ENCODE measurements around the gene SLC25A30. TPM values are rescaled to one million over a fixed set of nuclear protein-coding genes. Genes with fewer than 3 reads are reported as not detected.

The SLC25A30 gene
- polyA plus RNA-seq, 1 experiment = 10.4 TPM

DNA sequence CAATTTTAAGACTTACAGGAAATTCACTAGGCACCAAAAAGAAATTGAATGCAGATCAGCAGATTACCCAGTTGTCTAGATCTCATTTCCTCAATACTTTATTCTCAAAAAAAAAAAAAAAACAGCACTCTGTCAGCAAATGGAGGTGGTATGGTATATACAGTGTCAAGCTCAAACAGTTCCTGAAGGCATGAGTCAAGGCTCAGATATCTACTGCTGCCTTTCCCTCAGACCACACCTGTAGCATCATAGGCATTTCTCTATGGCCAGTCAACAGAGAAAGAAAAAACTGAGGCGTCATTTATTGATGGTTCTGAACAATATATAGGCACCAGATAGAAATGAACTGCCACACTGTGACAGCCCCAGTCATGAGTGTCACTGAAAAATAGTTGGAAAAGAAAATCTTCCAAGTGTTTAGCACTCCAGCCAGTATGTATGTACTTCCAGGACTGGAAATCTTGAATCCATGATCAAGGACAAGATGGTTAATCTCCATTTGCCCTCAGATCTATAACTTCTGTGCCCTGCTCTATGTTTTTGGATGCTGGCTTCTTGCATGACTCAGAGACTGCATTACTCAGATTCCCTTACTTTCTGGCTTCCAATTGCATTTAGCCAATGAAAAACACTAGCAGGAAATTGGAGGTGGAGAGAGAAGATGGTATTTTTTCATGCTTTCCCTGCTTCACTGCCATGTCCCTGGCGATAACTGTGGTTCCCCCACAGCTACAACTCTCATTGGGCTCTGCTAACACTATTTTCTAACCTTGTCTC lies 38.2 kb upstream of the SLC25A30 start:
- 0 out of 2 replicates have a peak, but pooled peaks cover 1% of the 10 kb centered on the region for H3K27me3 ChIP-seq (ENCODE audit: control insufficient read depth, insufficient read depth, low read length)
- DNase-seq (ENCODE audit: low read depth) = no peak
- no peaks in the 10 kb centered on the region for H3K36me3 ChIP-seq (ENCODE audit: control insufficient read depth, insufficient read depth, low read length)
- ChIA-PET CTCF (no interaction called here), POLR2A (no interaction called here)
- TF ChIP-seq CTCF (IDR thresholded peaks at IDR 0.05; ENCODE audit: insufficient read depth, low read depth, low read length) = no peak
- H3K4me3 ChIP-seq (ENCODE audit: low read depth, low read length) = no peak overlapping the region

DNA sequence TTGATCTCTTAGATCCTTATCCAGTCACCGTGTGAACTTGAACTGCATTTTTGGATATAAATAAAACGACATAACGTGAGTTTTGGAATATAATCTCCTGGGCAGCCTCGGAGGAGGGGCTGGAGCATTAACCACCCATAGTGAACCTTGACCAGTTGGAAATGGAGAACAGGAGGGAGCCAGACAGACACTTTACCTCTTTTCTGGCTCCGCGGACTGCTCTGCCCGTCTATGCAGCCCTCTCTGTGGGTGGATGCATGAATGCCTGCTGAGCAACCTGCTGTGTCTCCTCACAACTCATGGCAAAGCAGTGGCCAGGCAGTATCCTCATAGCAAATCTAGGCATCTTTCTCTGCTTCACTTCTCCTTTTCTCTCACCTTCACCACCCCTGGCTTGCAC lies 36.0 kb upstream of the SLC25A30 start:
- CTCF ChIA-PET = no interaction called here
- Histone ChIP-seq H3K36me3 (ENCODE audit: control insufficient read depth, insufficient read depth, low read length) (no peaks in the 10 kb centered on the region), H3K4me3 (ENCODE audit: low read depth, low read length) (no peak overlapping the region), H3K27me3 (ENCODE audit: control insufficient read depth, insufficient read depth, low read length) (no peaks in the 10 kb centered on the region)
- no peak for DNase-seq (ENCODE audit: low read depth)
- POLR2A ChIA-PET = no interaction called here
- TF ChIP-seq CTCF (IDR thresholded peaks at IDR 0.05; ENCODE audit: insufficient read depth, low read depth, low read length) = no peak

- Histone ChIP-seq H3K36me3 (ENCODE audit: control insufficient read depth, insufficient read depth, low read length) (no peaks in the 10 kb centered on the region), H3K4me3 (ENCODE audit: low read depth, low read length) (no peak overlapping the region), H3K27me3 (ENCODE audit: control insufficient read depth, insufficient read depth, low read length) (no peaks in the 10 kb centered on the region)
- CTCF ChIA-PET = no interaction called here
- TF ChIP-seq CTCF (IDR thresholded peaks at IDR 0.05; ENCODE audit: insufficient read depth, low read depth, low read length) = no peak
- DNase-seq (ENCODE audit: low read depth) = no peak
- POLR2A ChIA-PET = no interaction called here
Observed at GRCh38 chr13:45451282-45451681, 33.1 kb upstream of the SLC25A30 start.

- POLR2A ChIA-PET = no interaction called here
Observed at GRCh38 chr13:45448965-45449559, 30.9 kb upstream of the SLC25A30 start.

More at GRCh38 chr13:45448965-45449559, 30.9 kb upstream of the SLC25A30 start:
- DNase-seq (ENCODE audit: low read depth) = no peak
- H3K36me3 ChIP-seq (ENCODE audit: control insufficient read depth, insufficient read depth, low read length) = no peaks in the 10 kb centered on the region
- no peak overlapping the region for H3K4me3 ChIP-seq (ENCODE audit: low read depth, low read length)
- no peaks in the 10 kb centered on the region for H3K27me3 ChIP-seq (ENCODE audit: control insufficient read depth, insufficient read depth, low read length)
- no peak for TF ChIP-seq CTCF (IDR thresholded peaks at IDR 0.05; ENCODE audit: insufficient read depth, low read depth, low read length)
- CTCF ChIA-PET = no interaction called here

Data from BJ (cell line).